ENCODE data around the gene CTBP2.
A peak's percentile ranks its signal among the peaks of the same experiment; 100 is the strongest.

Gene CTBP2

DNA sequence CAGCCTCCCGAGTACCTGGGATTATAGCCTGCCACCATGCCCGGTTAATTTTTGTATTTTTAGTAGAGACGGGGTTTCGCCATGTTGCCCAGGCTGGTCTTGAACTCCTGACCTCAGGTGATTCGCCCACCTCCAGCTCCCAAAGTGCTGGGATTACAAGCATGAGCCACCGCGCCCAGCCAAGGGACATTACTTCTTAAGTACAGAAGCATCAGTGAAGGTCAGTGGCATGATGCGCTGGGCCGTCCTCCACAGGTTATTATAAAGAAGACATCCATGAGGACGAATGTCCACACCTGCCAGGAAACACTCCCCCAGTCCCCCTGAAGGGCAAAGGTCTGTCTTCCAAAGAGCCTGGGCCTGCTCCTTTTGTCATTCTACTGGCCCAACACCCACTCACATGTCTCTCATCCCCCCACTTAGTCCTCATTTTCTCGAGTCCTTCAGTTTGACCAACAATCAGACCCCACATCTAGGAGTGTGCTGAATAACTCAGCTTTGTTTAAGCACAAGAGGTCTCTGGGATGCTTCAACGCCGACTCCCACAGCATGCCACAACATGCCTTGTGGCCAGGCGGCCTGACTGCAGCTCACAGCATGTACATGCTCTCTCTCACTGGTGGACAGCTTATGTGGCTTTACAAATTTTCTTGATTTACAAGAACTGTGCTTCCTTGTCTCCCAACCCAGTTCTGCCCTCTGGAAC lies 73.0 kb downstream of the CTBP2 start:
- H3K4me2 ChIP-seq (ENCODE audit: low read length) = no peak overlapping the region

DNA sequence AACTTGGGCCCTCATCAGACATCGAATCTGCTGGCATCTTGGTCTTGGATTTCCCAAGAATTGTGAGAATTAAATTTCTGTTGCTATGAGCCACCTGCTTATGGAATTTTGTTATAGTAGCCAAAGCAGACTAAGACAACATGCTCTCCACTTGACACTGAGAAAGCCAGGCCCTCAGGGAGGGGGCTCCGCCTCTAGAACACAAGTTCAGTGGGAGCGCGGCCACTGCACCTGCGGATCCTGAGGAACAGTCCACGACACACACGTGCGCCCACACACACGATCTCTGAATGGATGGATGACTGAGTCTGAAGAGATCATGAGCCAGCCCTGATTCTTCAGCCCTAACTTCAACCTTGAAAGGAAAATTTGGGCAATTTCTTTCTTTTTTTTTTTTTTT lies 73.7 kb downstream of the CTBP2 start:
- no peak overlapping the region for H3K56ac ChIP-seq (ENCODE audit: low read length)
- no peak overlapping the region for H3K23ac ChIP-seq (ENCODE audit: low read length)
- no peak for DNase-seq
- H3K4me2 ChIP-seq (ENCODE audit: low read length) = no peak overlapping the region
- H2BK5ac ChIP-seq (ENCODE audit: low read length) = no peak overlapping the region
- H3K36me3 ChIP-seq (ENCODE audit: control insufficient read depth, insufficient read depth, low read length) = peaks cover 5% of the 10 kb centered on the region
- no peak overlapping the region for H2AK5ac ChIP-seq (ENCODE audit: low read length)
- H3K4me3 ChIP-seq (ENCODE audit: low read length) = no peak overlapping the region
- no peak overlapping the region for H4K8ac ChIP-seq (ENCODE audit: low read depth, low read length)
- peaks cover 42% of the 10 kb centered on the region for H3K79me1 ChIP-seq (ENCODE audit: low read length)
- H3K18ac ChIP-seq (ENCODE audit: low read length) = no peak overlapping the region
- H3K4me1 ChIP-seq (ENCODE audit: control insufficient read depth, low read depth, low read length) = no peaks in the 10 kb centered on the region
- no peak overlapping the region for H3K9ac ChIP-seq (ENCODE audit: low read length)
- H3K27ac ChIP-seq (ENCODE audit: low read depth, low read length) = no peak overlapping the region
- no peak overlapping the region for H3K4ac ChIP-seq (ENCODE audit: low read depth, low read length)
- H2BK15ac ChIP-seq (replicated peaks; ENCODE audit: low read depth) = no peak overlapping the region
- no CpG with 5 or more reads among the region's 9 CpGs for WGBS (ENCODE audit: extremely low coverage, insufficient coverage, low lambda C conversion rate)
- H3K27me3 ChIP-seq (ENCODE audit: insufficient read depth, low read length, poor library complexity) = no peaks in the 10 kb centered on the region
- H2BK120ac ChIP-seq (ENCODE audit: low read depth, low read length) = no peak overlapping the region
- peaks cover 87% of the 10 kb centered on the region for H3K79me2 ChIP-seq (ENCODE audit: control insufficient read depth, insufficient read depth, low read length)
- no peak overlapping the region for H4K5ac ChIP-seq (ENCODE audit: low read length)

More for the DNA sequence above, 73.0 kb downstream of the CTBP2 start:
- Histone ChIP-seq H2BK5ac (ENCODE audit: low read length) (no peak overlapping the region), H4K5ac (ENCODE audit: low read length) (no peak overlapping the region), H3K4me3 (ENCODE audit: low read length) (no peak overlapping the region), H3K18ac (ENCODE audit: low read length) (no peak overlapping the region), H3K27ac (ENCODE audit: low read depth, low read length) (no peak overlapping the region), H3K9ac (ENCODE audit: low read length) (no peak overlapping the region), H2BK15ac (replicated peaks; ENCODE audit: low read depth) (no peak overlapping the region), H4K8ac (ENCODE audit: low read depth, low read length) (no peak overlapping the region), H3K56ac (ENCODE audit: low read length) (no peak overlapping the region), H2AK5ac (ENCODE audit: low read length) (no peak overlapping the region), H3K79me1 (ENCODE audit: low read length) (peaks cover 38% of the 10 kb centered on the region), H3K23ac (ENCODE audit: low read length) (no peak overlapping the region), H2BK120ac (ENCODE audit: low read depth, low read length) (no peak overlapping the region), H3K27me3 (ENCODE audit: insufficient read depth, low read length, poor library complexity) (no peaks in the 10 kb centered on the region), H3K4me1 (ENCODE audit: control insufficient read depth, low read depth, low read length) (no peaks in the 10 kb centered on the region), H3K36me3 (ENCODE audit: control insufficient read depth, insufficient read depth, low read length) (peaks cover 5% of the 10 kb centered on the region), H3K79me2 (ENCODE audit: control insufficient read depth, insufficient read depth, low read length) (peaks cover 84% of the 10 kb centered on the region), H3K4ac (ENCODE audit: low read depth, low read length) (no peak overlapping the region)
- DNase-seq = no peak
- no CpG with 5 or more reads among the region's 14 CpGs for WGBS (ENCODE audit: extremely low coverage, insufficient coverage, low lambda C conversion rate)

GRCh38 chr10:125085258-125086054 lies 74.9 kb downstream of the CTBP2 start:
- Histone ChIP-seq H3K56ac (ENCODE audit: low read length) (no peak overlapping the region), H3K4me1 (ENCODE audit: control insufficient read depth, low read depth, low read length) (no peaks in the 10 kb centered on the region), H2BK5ac (ENCODE audit: low read length) (no peak overlapping the region), H3K4me3 (ENCODE audit: low read length) (no peak overlapping the region), H2BK15ac (replicated peaks; ENCODE audit: low read depth) (no peak overlapping the region), H3K27me3 (ENCODE audit: insufficient read depth, low read length, poor library complexity) (no peaks in the 10 kb centered on the region), H3K79me2 (ENCODE audit: control insufficient read depth, insufficient read depth, low read length) (peaks cover 83% of the 10 kb centered on the region), H3K27ac (ENCODE audit: low read depth, low read length) (no peak overlapping the region), H3K23ac (ENCODE audit: low read length) (no peak overlapping the region), H3K79me1 (ENCODE audit: low read length) (peaks cover 45% of the 10 kb centered on the region), H3K9ac (ENCODE audit: low read length) (no peak overlapping the region), H2BK120ac (ENCODE audit: low read depth, low read length) (no peak overlapping the region), H2AK5ac (ENCODE audit: low read length) (no peak overlapping the region), H3K18ac (ENCODE audit: low read length) (no peak overlapping the region), H3K36me3 (ENCODE audit: control insufficient read depth, insufficient read depth, low read length) (peaks cover 7% of the 10 kb centered on the region), H4K8ac (ENCODE audit: low read depth, low read length) (no peak overlapping the region), H3K4me2 (ENCODE audit: low read length) (no peak overlapping the region), H4K5ac (ENCODE audit: low read length) (no peak overlapping the region), H3K4ac (ENCODE audit: low read depth, low read length) (no peak overlapping the region)
- DNase-seq = no peak
- WGBS (ENCODE audit: extremely low coverage, insufficient coverage, low lambda C conversion rate) = no CpG with 5 or more reads among the region's 17 CpGs

- H3K79me2 ChIP-seq (ENCODE audit: control insufficient read depth, insufficient read depth, low read length) = peaks cover 84% of the 10 kb centered on the region
- H3K4me3 ChIP-seq (ENCODE audit: low read length) = no peak overlapping the region
- no CpG with 5 or more reads among the region's 18 CpGs for WGBS (ENCODE audit: extremely low coverage, insufficient coverage, low lambda C conversion rate)
- no peak overlapping the region for H3K4me2 ChIP-seq (ENCODE audit: low read length)
- no peak overlapping the region for H2BK15ac ChIP-seq (replicated peaks; ENCODE audit: low read depth)
- H3K9ac ChIP-seq (ENCODE audit: low read length) = no peak overlapping the region
- no peak overlapping the region for H2BK120ac ChIP-seq (ENCODE audit: low read depth, low read length)
- H3K79me1 ChIP-seq (ENCODE audit: low read length) = peaks cover 44% of the 10 kb centered on the region
- no peaks in the 10 kb centered on the region for H3K27me3 ChIP-seq (ENCODE audit: insufficient read depth, low read length, poor library complexity)
- no peak overlapping the region for H2BK5ac ChIP-seq (ENCODE audit: low read length)
- peak overlapping the region; percentile 45 for H3K23ac ChIP-seq (ENCODE audit: low read length)
- H3K18ac ChIP-seq (ENCODE audit: low read length) = no peak overlapping the region
- H3K4ac ChIP-seq (ENCODE audit: low read depth, low read length) = no peak overlapping the region
- H3K27ac ChIP-seq (ENCODE audit: low read depth, low read length) = no peak overlapping the region
- DNase-seq = no peak
- no peak overlapping the region for H2AK5ac ChIP-seq (ENCODE audit: low read length)
- H3K56ac ChIP-seq (ENCODE audit: low read length) = no peak overlapping the region
- no peaks in the 10 kb centered on the region for H3K4me1 ChIP-seq (ENCODE audit: control insufficient read depth, low read depth, low read length)
- H4K8ac ChIP-seq (ENCODE audit: low read depth, low read length) = no peak overlapping the region
- no peak overlapping the region for H4K5ac ChIP-seq (ENCODE audit: low read length)
- H3K36me3 ChIP-seq (ENCODE audit: control insufficient read depth, insufficient read depth, low read length) = peaks cover 7% of the 10 kb centered on the region
These were observed 75.6 kb downstream of the CTBP2 start for GRCh38 chr10:125084614-125085257.

GRCh38 chr10:125084191-125084613 lies 76.2 kb downstream of the CTBP2 start:
- Histone ChIP-seq H3K79me2 (ENCODE audit: control insufficient read depth, insufficient read depth, low read length) (peaks cover 84% of the 10 kb centered on the region), H3K79me1 (ENCODE audit: low read length) (peaks cover 41% of the 10 kb centered on the region), H2AK5ac (ENCODE audit: low read length) (no peak overlapping the region), H4K5ac (ENCODE audit: low read length) (no peak overlapping the region), H3K4me2 (ENCODE audit: low read length) (no peak overlapping the region), H3K36me3 (ENCODE audit: control insufficient read depth, insufficient read depth, low read length) (peaks cover 7% of the 10 kb centered on the region), H3K18ac (ENCODE audit: low read length) (no peak overlapping the region), H3K56ac (ENCODE audit: low read length) (no peak overlapping the region), H3K4ac (ENCODE audit: low read depth, low read length) (no peak overlapping the region), H3K9ac (ENCODE audit: low read length) (no peak overlapping the region), H3K27me3 (ENCODE audit: insufficient read depth, low read length, poor library complexity) (no peaks in the 10 kb centered on the region), H3K27ac (ENCODE audit: low read depth, low read length) (no peak overlapping the region), H2BK5ac (ENCODE audit: low read length) (no peak overlapping the region), H3K4me1 (ENCODE audit: control insufficient read depth, low read depth, low read length) (no peaks in the 10 kb centered on the region), H3K4me3 (ENCODE audit: low read length) (no peak overlapping the region), H2BK15ac (replicated peaks; ENCODE audit: low read depth) (no peak overlapping the region), H3K23ac (ENCODE audit: low read length) (no peak overlapping the region), H4K8ac (ENCODE audit: low read depth, low read length) (no peak overlapping the region), H2BK120ac (ENCODE audit: low read depth, low read length) (no peak overlapping the region)
- peak; percentile 97 for DNase-seq
- no CpG with 5 or more reads among the region's 11 CpGs for WGBS (ENCODE audit: extremely low coverage, insufficient coverage, low lambda C conversion rate)
